HL-60 (cell line): ENCODE results near the gene P2RX3.

Source experiments
- GABPA ChIP-seq: IDR thresholded peaks from 2 replicates; pipeline ENCODE4 v1.6.1; 2012; ENCODE audit warnings: low read depth
- POLR2AphosphoS5 ChIP-seq: IDR thresholded peaks from 2 replicates; pipeline ENCODE4 v1.6.1; 2012; ENCODE audit warnings: low read depth
- SPI1 ChIP-seq: IDR thresholded peaks from 2 replicates; pipeline ENCODE4 v1.6.1; 2012; ENCODE audit warnings: low read depth, mild to moderate bottlenecking, borderline replicate concordance
- TF ChIP-seq, protein P1 (sequence below): IDR thresholded peaks from one replicate; pipeline ENCODE4 v1.5.1; 2011; ENCODE audit warnings: low read length, control low read depth, inconsistent platforms; ENCODE audit not compliant: insufficient read depth
- TF ChIP-seq, protein P2 (sequence below): IDR thresholded peaks from 2 replicates; pipeline ENCODE4 v1.6.1; 2012; ENCODE audit warnings: low read depth; ENCODE audit not compliant: insufficient replicate concordance

DNA sequence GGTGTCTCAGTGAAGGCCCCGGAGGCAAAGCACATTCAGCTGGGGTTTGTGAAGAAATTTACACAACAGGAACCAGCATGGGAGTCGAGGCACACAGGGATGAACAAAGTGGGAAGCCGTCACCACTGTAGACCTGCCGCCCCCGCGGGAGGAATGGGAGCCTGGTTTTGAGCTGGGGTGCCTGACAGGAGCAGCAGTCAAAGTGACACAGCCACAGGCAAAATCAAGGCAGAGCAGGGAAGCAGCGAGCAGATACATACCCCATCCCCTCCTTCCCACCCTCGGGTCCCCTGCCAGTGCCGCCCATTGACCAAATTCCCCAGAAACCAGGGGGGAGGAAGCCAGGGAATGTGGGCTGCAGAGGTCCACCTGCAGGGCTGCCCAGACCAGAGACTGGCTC, 20.8 kb downstream of the P2RX3 start:
- TF ChIP-seq, protein P1, sequence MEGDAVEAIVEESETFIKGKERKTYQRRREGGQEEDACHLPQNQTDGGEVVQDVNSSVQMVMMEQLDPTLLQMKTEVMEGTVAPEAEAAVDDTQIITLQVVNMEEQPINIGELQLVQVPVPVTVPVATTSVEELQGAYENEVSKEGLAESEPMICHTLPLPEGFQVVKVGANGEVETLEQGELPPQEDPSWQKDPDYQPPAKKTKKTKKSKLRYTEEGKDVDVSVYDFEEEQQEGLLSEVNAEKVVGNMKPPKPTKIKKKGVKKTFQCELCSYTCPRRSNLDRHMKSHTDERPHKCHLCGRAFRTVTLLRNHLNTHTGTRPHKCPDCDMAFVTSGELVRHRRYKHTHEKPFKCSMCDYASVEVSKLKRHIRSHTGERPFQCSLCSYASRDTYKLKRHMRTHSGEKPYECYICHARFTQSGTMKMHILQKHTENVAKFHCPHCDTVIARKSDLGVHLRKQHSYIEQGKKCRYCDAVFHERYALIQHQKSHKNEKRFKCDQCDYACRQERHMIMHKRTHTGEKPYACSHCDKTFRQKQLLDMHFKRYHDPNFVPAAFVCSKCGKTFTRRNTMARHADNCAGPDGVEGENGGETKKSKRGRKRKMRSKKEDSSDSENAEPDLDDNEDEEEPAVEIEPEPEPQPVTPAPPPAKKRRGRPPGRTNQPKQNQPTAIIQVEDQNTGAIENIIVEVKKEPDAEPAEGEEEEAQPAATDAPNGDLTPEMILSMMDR: no peak
- TF ChIP-seq, protein P2, sequence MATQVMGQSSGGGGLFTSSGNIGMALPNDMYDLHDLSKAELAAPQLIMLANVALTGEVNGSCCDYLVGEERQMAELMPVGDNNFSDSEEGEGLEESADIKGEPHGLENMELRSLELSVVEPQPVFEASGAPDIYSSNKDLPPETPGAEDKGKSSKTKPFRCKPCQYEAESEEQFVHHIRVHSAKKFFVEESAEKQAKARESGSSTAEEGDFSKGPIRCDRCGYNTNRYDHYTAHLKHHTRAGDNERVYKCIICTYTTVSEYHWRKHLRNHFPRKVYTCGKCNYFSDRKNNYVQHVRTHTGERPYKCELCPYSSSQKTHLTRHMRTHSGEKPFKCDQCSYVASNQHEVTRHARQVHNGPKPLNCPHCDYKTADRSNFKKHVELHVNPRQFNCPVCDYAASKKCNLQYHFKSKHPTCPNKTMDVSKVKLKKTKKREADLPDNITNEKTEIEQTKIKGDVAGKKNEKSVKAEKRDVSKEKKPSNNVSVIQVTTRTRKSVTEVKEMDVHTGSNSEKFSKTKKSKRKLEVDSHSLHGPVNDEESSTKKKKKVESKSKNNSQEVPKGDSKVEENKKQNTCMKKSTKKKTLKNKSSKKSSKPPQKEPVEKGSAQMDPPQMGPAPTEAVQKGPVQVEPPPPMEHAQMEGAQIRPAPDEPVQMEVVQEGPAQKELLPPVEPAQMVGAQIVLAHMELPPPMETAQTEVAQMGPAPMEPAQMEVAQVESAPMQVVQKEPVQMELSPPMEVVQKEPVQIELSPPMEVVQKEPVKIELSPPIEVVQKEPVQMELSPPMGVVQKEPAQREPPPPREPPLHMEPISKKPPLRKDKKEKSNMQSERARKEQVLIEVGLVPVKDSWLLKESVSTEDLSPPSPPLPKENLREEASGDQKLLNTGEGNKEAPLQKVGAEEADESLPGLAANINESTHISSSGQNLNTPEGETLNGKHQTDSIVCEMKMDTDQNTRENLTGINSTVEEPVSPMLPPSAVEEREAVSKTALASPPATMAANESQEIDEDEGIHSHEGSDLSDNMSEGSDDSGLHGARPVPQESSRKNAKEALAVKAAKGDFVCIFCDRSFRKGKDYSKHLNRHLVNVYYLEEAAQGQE: no peak
- TF ChIP-seq GABPA (no peak), POLR2AphosphoS5 (no peak), SPI1 (no peak)
